GM12892 (cell line): ENCODE results near the gene COL1A1.

Experiments
- POLR2A ChIP-seq: IDR thresholded peaks from 2 replicates; pipeline ENCODE4 v1.6.1; 2011; ENCODE audit warnings: low read depth, low read length, control low read depth
- POLR2AphosphoS5 ChIP-seq: IDR thresholded peaks from 2 replicates; pipeline ENCODE4 v1.6.1; 2011; ENCODE audit warnings: low read depth, low read length, control low read depth
- TAF1 ChIP-seq: IDR thresholded peaks from 2 replicates; pipeline ENCODE4 v1.6.1; 2011; ENCODE audit warnings: low read depth, mild to moderate bottlenecking, control low read depth, low read length, borderline replicate concordance

DNA sequence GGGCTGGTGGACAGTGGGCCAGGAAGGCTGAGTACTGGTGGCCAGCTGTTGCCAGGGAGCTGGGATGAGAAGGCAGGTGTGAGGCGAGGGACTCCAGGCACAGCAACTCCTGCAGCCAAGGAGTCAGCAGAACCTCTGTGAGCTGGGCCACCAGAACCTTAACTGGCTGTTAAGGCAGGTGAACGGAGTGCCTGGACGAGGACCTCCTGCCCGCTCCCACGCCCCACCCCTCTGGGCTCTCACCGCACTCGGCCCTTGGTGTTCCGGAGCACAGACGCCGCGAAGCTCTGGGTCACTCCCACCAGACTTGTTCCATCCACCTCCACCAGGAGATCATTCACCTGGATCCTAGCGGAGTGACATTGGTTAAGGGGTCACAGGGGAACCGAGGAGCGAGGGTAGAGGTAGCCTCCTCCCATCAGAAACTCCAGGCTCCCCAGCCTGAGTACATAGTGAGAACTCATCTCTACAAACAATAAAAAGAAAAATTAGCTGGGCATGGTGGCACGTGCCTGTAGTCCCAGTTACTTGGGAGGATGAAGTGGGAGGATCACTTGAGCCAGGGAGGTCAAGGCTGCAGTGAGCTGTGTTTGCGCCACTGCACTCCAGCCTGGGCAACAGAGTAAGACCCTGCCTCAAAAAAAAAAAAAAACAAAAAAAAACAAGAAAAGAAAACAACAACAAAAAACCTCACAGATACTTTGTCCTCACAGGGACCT, 60.2 kb downstream of the COL1A1 start:
- TF ChIP-seq POLR2AphosphoS5: no peak
- no peak for TF ChIP-seq TAF1
- no peak for TF ChIP-seq POLR2A
